Hepatocyte (in vitro differentiated cells): ENCODE measurements around the gene RETREG2. TPM values are rescaled to one million over a fixed set of nuclear protein-coding genes. Genes with fewer than 3 reads are reported as not detected.

Source experiments
- DNase-seq: peaks from one replicate; pipeline ENCODE4 v3.0.0-alpha.2; 2016; ENCODE audit warnings: low spot score
- H2AFZ ChIP-seq: fragments of 200-600 bp; sonication (generic); 2 replicates; pipeline ENCODE4 v1.6.0; 2016; ENCODE audit warnings: antibody characterized with exemption, mild to moderate bottlenecking
- H3K27ac ChIP-seq: fragments of 200-600 bp; sonication (generic); 2 replicates; pipeline ENCODE4 v1.5.1; 2016; ENCODE audit warnings: mild to moderate bottlenecking
- H3K27me3 ChIP-seq: fragments of 200-600 bp; sonication (generic); 2 replicates; pipeline ENCODE4 v1.6.1; 2016
- H3K36me3 ChIP-seq: fragments of 200-600 bp; sonication (generic); replicated peaks from 2 replicates; pipeline ENCODE4 v1.5.1; 2016; ENCODE audit warnings: low read depth; ENCODE audit not compliant: insufficient read depth
- H3K4me1 ChIP-seq: fragments of 200-600 bp; sonication (generic); 2 replicates; pipeline ENCODE4 v1.5.1; 2016; ENCODE audit warnings: mild to moderate bottlenecking, moderate library complexity; ENCODE audit not compliant: insufficient read depth
- H3K4me2 ChIP-seq: fragments of 200-600 bp; sonication (generic); 2 replicates; pipeline ENCODE4 v1.6.0; 2016
- H3K4me3 ChIP-seq: fragments of 200-600 bp; sonication (generic); 2 replicates; pipeline ENCODE4 v1.5.1; 2016; ENCODE audit warnings: mild to moderate bottlenecking
- H3K79me2 ChIP-seq: fragments of 200-600 bp; sonication (generic); 2 replicates; pipeline ENCODE4 v1.6.0; 2017; ENCODE audit warnings: mild to moderate bottlenecking
- H3K9me2 ChIP-seq: fragments of 200-600 bp; sonication (generic); replicated peaks from 2 replicates; pipeline ENCODE4 v1.6.0; 2017; ENCODE audit warnings: mild to moderate bottlenecking; ENCODE audit not compliant: insufficient read depth
- H3K9me3 ChIP-seq: fragments of 200-600 bp; sonication (generic); 2 replicates; pipeline ENCODE4 v1.5.1; 2016; ENCODE audit warnings: low read depth, mild to moderate bottlenecking
- H4K20me1 ChIP-seq: fragments of 200-600 bp; sonication (generic); 2 replicates; pipeline ENCODE4 v1.6.0; 2016; ENCODE audit warnings: mild to moderate bottlenecking; ENCODE audit not compliant: insufficient read depth, poor library complexity, severe bottlenecking
- CTCF ChIP-seq: fragments of 200-600 bp; sonication (generic); IDR thresholded peaks from 2 replicates; pipeline ENCODE4 v1.5.1; 2016; ENCODE audit warnings: antibody characterized with exemption, mild to moderate bottlenecking; ENCODE audit not compliant: poor library complexity
- EZH2 ChIP-seq: fragments of 200-600 bp; sonication (generic); IDR thresholded peaks from 2 replicates; pipeline ENCODE4 v1.6.1; 2016; ENCODE audit warnings: antibody characterized with exemption, mild to moderate bottlenecking, borderline replicate concordance
- EZH2phosphoT487 ChIP-seq: fragments of 200-600 bp; sonication (generic); IDR thresholded peaks from one replicate; pipeline ENCODE4 v1.6.1; 2018; ENCODE audit warnings: antibody characterized with exemption, mild to moderate bottlenecking, low read depth, moderate library complexity; ENCODE audit not compliant: unreplicated experiment, severe bottlenecking
- WGBS: methylation state at CpG from one replicate; pipeline ENCODE4 v1.1.6; 2016; ENCODE audit warnings: low lambda C conversion rate; ENCODE audit errors: missing lambda C conversion rate; 5-methylcytosine and 5-hydroxymethylcytosine counted together
- polyA plus RNA-seq: library from polyadenylated mRNA; unstranded; fragments of >200 nt; fragmentation: Nextera tagmentation; extraction: Ambion mirVana; gene quantifications from 2 replicates; pipeline ENCODE4 v1.2.1, GENCODE V29; 2016
- total RNA-seq: library from RNA; depleted of rRNA; stranded (reverse); fragments of >200 nt; gene quantifications from 2 replicates; pipeline ENCODE4 v1.2.3, GENCODE V29; 2014

Gene RETREG2
- total and polyA plus RNA-seq, 2 experiments from 2014 or later, result 90.7 to 93.3 TPM

GRCh38 chr2:219175486-219175885, 2.6 kb upstream of the RETREG2 start:
- H3K9me3 ChIP-seq, result no peaks in the 10 kb centered on the region
- no peaks in the 10 kb centered on the region for H3K9me2 ChIP-seq
- peak overlapping the region; percentile 84 for H3K4me2 ChIP-seq
- peak overlapping the region; percentile 71 for H3K4me3 ChIP-seq
- peaks cover 41% of the 10 kb centered on the region for H3K79me2 ChIP-seq
- H2AFZ ChIP-seq, result no peak overlapping the region
- no peak for DNase-seq
- H3K27ac ChIP-seq, result peak overlapping the region; percentile 98
- 91% methylated on average over 7 of the region's 7 CpGs for WGBS
- TF ChIP-seq EZH2phosphoT487 (no peak), EZH2 (no peak), CTCF (no peak)
- H3K36me3 ChIP-seq, result no peaks in the 10 kb centered on the region
- peaks cover 15% of the 10 kb centered on the region for H3K4me1 ChIP-seq
- peaks cover 10% of the 10 kb centered on the region for H4K20me1 ChIP-seq
- no peaks in the 10 kb centered on the region for H3K27me3 ChIP-seq

DNA sequence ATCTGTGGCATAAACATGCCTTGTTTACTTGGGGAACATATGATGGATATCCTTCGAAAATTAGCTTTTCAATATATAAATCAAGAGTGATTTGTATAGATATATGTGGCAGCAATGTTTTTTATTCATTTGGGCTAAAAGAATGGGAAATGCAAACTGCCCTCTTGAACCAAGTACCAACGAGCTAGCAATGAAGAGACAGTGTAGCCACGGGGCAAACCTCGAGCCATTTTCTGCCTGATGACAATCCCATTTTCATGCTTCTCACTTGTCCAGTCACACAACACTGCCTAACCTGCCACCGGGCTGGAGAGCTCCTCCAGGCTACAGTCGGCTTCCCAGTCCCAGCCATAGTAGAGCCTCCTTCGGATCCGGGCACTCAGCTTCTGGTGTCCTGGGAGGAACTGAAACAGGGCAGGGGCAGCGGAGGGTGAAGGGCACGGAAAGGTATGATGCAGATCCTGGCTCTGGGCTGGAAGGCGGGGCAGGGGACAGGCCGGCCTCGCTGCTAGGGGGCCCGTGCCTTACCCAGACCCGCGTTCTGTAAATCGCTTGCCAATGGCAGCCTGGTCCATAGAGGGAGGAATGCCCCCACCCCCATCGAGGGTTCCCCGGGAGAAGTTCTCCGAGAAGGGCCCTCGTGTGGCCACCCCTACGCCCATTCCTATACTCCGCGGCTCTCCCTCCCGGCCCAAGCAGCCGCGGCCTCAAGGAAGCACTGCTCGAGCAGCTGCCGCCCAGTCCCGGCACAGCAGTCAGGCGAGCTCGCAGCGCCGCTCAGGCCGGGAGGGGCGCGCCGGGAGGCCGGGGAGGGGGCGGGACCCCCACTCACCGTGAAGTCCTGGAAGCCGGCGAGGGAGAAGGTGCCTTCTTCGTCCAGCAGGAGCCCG, 1.9 kb upstream of the RETREG2 start:
- peak overlapping the region; percentile 84 for H3K4me2 ChIP-seq
- H3K9me2 ChIP-seq, result no peaks in the 10 kb centered on the region
- H3K79me2 ChIP-seq, result peaks cover 43% of the 10 kb centered on the region
- H3K9me3 ChIP-seq, result no peaks in the 10 kb centered on the region
- peak overlapping the region; percentile 98 for H3K27ac ChIP-seq
- H3K27me3 ChIP-seq, result no peaks in the 10 kb centered on the region
- peak overlapping the region; percentile 71 for H3K4me3 ChIP-seq
- DNase-seq, result peak; percentile 71
- 3% methylated on average over 32 of the region's 45 CpGs for WGBS
- peaks cover 10% of the 10 kb centered on the region for H4K20me1 ChIP-seq
- no peaks in the 10 kb centered on the region for H3K36me3 ChIP-seq
- peak overlapping the region; percentile 75 for H2AFZ ChIP-seq
- peak; percentile 12 for TF ChIP-seq CTCF
- no peak for TF ChIP-seq EZH2
- H3K4me1 ChIP-seq, result peaks cover 14% of the 10 kb centered on the region

- TF ChIP-seq EZH2phosphoT487, result no peak
- no peak for TF ChIP-seq CTCF
- no peak for TF ChIP-seq EZH2
- Histone ChIP-seq H3K4me1 (peaks cover 14% of the 10 kb centered on the region), H4K20me1 (peaks cover 10% of the 10 kb centered on the region), H3K4me2 (peak within 1 kb of the TSS; percentile 84), H3K9me2 (no peaks in the 10 kb centered on the region), H3K4me3 (peak within 1 kb of the TSS; percentile 71), H2AFZ (peak within 1 kb of the TSS; percentile 75), H3K79me2 (peaks cover 43% of the 10 kb centered on the region), H3K9me3 (no peaks in the 10 kb centered on the region), H3K27ac (peak within 1 kb of the TSS; percentile 98), H3K27me3 (no peaks in the 10 kb centered on the region), H3K36me3 (no peaks in the 10 kb centered on the region)
- peak; percentile 95 for DNase-seq
- WGBS, result 1% methylated on average over 59 of the region's 69 CpGs
Observed at GRCh38 chr2:219176818-219177551, 1.1 kb upstream of the RETREG2 start, which contains the start of gene CNPPD1. CNPPD1 (minus strand) TSS chr2:219176925; CDS start chr2:219176828, 97 bp downstream.
